IMR-90 (cell line): ENCODE data around the gene DMAC1. TPM values are rescaled to one million over a fixed set of nuclear protein-coding genes. Genes with fewer than 3 reads are reported as not detected.

Source experiments
- ATAC-seq: fragments of 200-7000 bp; cut with Tn5 transposase; 2 replicates; pipeline ENCODE4 v1.9.1; 2020; ENCODE audit warnings: low read depth, mild to moderate bottlenecking, moderate library complexity
- BruUV-seq: library from RNA; stranded (reverse); fragments of 400-500 nt; replicated peaks from 2 replicates; lab custom pipeline; 2021; lab: Mats Ljungman, UMichigan
- CTCF ChIA-PET: fragments of 300-600 bp; formaldehyde crosslinking; extraction: SDS; loops from one replicate; lab custom pipeline; 2021; ENCODE audit warnings: antibody characterized with exemption; lab: Yijun Ruan, JAX
- POLR2A ChIA-PET: fragments of 300-600 bp; sonication (Branson Sonifier 250); formaldehyde crosslinking; loops from one replicate; lab custom pipeline; 2022; ENCODE audit warnings: antibody characterized with exemption; ENCODE audit not compliant: unreplicated experiment; lab: Charles Lee
- DNase-seq: peaks from one replicate; pipeline ENCODE4 v3.0.0; 2013
- H2AFZ ChIP-seq: replicated peaks from 2 replicates; pipeline ENCODE3; 2013; ENCODE audit warnings: low read length, mild to moderate bottlenecking; ENCODE audit not compliant: poor library complexity
- H2AK5ac ChIP-seq: 2 replicates; pipeline ENCODE4 v1.6.1; 2013; ENCODE audit warnings: low read depth, low read length, inconsistent platforms
- H2AK9ac ChIP-seq: replicated peaks from 2 replicates; pipeline ENCODE3; 2013; ENCODE audit warnings: mild to moderate bottlenecking, low read depth, low read length, moderate library complexity; ENCODE audit not compliant: poor library complexity
- H2BK120ac ChIP-seq: 2 replicates; pipeline ENCODE4 v1.6.1; 2013; ENCODE audit warnings: low read depth, low read length, inconsistent platforms
- H2BK15ac ChIP-seq: 3 replicates; pipeline ENCODE4 v1.6.1; 2013; ENCODE audit warnings: low read depth, low read length, inconsistent platforms
- H2BK20ac ChIP-seq: 2 replicates; pipeline ENCODE4 v1.6.1; 2013; ENCODE audit warnings: low read depth, mild to moderate bottlenecking, inconsistent platforms, low read length, moderate library complexity
- H2BK5ac ChIP-seq: 2 replicates; pipeline ENCODE4 v1.6.1; 2013; ENCODE audit warnings: mild to moderate bottlenecking, low read depth, low read length, inconsistent platforms; ENCODE audit not compliant: poor library complexity, severe bottlenecking
- H3K14ac ChIP-seq: replicated peaks from 2 replicates; pipeline ENCODE4 v1.6.1; 2013; ENCODE audit warnings: low read depth, low read length, inconsistent platforms
- H3K18ac ChIP-seq: 2 replicates; pipeline ENCODE4 v1.6.1; 2013; ENCODE audit warnings: low read depth, low read length, control low read depth
- H3K23ac ChIP-seq: 2 replicates; pipeline ENCODE4 v1.6.1; 2013; ENCODE audit warnings: low read depth, low read length, inconsistent platforms
- H3K27ac ChIP-seq: 2 replicates; pipeline ENCODE4 v1.5.1; 2013; ENCODE audit warnings: mild to moderate bottlenecking, control low read depth, low read length; ENCODE audit not compliant: insufficient read depth
- H3K27me3 ChIP-seq: 2 replicates; pipeline ENCODE4 v1.6.1; 2013; ENCODE audit warnings: low read length; ENCODE audit not compliant: control insufficient read depth, insufficient read depth
- H3K36me3 ChIP-seq: 2 replicates; pipeline ENCODE4 v1.6.1; 2013; ENCODE audit warnings: low read length, mixed read lengths; ENCODE audit not compliant: control insufficient read depth, insufficient read depth
- H3K4ac ChIP-seq: 2 replicates; pipeline ENCODE4 v1.6.1; 2013; ENCODE audit warnings: low read depth, low read length, inconsistent platforms
- H3K4me1 ChIP-seq: 2 replicates; pipeline ENCODE4 v1.6.1; 2013; ENCODE audit warnings: low read length, mixed read lengths; ENCODE audit not compliant: control insufficient read depth, insufficient read depth
- H3K4me2 ChIP-seq: 2 replicates; pipeline ENCODE4 v1.6.1; 2013; ENCODE audit warnings: low read depth, mild to moderate bottlenecking, control low read depth, low read length, moderate library complexity
- H3K4me3 ChIP-seq: 2 replicates; pipeline ENCODE4 v1.5.1; 2013; ENCODE audit warnings: low read depth, mild to moderate bottlenecking, control low read depth, low read length, moderate library complexity; ENCODE audit not compliant: insufficient read depth
- H3K56ac ChIP-seq: 2 replicates; pipeline ENCODE4 v1.6.1; 2013; ENCODE audit warnings: low read length, inconsistent platforms; ENCODE audit not compliant: insufficient read depth; ENCODE audit errors: extremely low read depth
- H3K79me1 ChIP-seq, 2 experiments: 2 replicates each; pipeline ENCODE4 v1.6.1; 2013; ENCODE audit warnings: low read length in 2 of 2, inconsistent platforms in 1 of 2, low read depth in 1 of 2
- H3K9ac ChIP-seq: 2 replicates; pipeline ENCODE4 v1.6.1; 2013; ENCODE audit warnings: low read depth, low read length, control low read depth
- H3K9me1 ChIP-seq: 2 replicates; pipeline ENCODE4 v1.6.1; 2013; ENCODE audit warnings: low read length, inconsistent platforms; ENCODE audit not compliant: insufficient read depth
- H3K9me3 ChIP-seq: 2 replicates; pipeline ENCODE4 v1.6.1; 2013; ENCODE audit warnings: low read length; ENCODE audit not compliant: control insufficient read depth, insufficient read depth
- H4K20me1 ChIP-seq: 2 replicates; pipeline ENCODE4 v1.6.1; 2013; ENCODE audit warnings: low read length, inconsistent platforms; ENCODE audit not compliant: insufficient read depth
- H4K5ac ChIP-seq: 2 replicates; pipeline ENCODE4 v1.6.1; 2013; ENCODE audit warnings: mild to moderate bottlenecking, low read depth, low read length, control low read depth
- H4K8ac ChIP-seq, 2 experiments: 2 replicates each; pipeline ENCODE4 v1.6.1; 2013; ENCODE audit warnings: low read depth in 2 of 2, low read length in 2 of 2, control low read depth in 1 of 2, inconsistent platforms in 1 of 2
- H4K91ac ChIP-seq: 2 replicates; pipeline ENCODE4 v1.6.1; 2013; ENCODE audit warnings: low read depth, low read length, inconsistent platforms; ENCODE audit not compliant: insufficient read depth
- BHLHE40 ChIP-seq: fragments of 150-350 bp; IDR thresholded peaks from 2 replicates; pipeline ENCODE4 v1.6.1; 2016; ENCODE audit warnings: mild to moderate bottlenecking, low read depth, low read length
- CEBPB ChIP-seq: IDR thresholded peaks from 2 replicates; pipeline ENCODE4 v1.6.1; 2012; ENCODE audit warnings: low read depth, low read length, improper control_type of control experiment
- CHD1 ChIP-seq: IDR thresholded peaks from 2 replicates; pipeline ENCODE4 v1.6.1; 2012; ENCODE audit warnings: low read depth, low read length, improper control_type of control experiment
- FOS ChIP-seq: fragments of 150-350 bp; IDR thresholded peaks from 2 replicates; pipeline ENCODE4 v1.6.1; 2016; ENCODE audit warnings: low read depth, low read length
- MAFK ChIP-seq: IDR thresholded peaks from 2 replicates; pipeline ENCODE4 v1.6.1; 2012; ENCODE audit warnings: low read depth, low read length, improper control_type of control experiment
- MAZ ChIP-seq: IDR thresholded peaks from 2 replicates; pipeline ENCODE4 v1.6.1; 2012; ENCODE audit warnings: low read depth, mild to moderate bottlenecking, low read length, improper control_type of control experiment, moderate library complexity, borderline replicate concordance
- MXI1 ChIP-seq: IDR thresholded peaks from 2 replicates; pipeline ENCODE4 v1.6.1; 2012; ENCODE audit warnings: low read depth, mild to moderate bottlenecking, low read length, moderate library complexity, borderline replicate concordance
- POLR2A ChIP-seq: IDR thresholded peaks from 2 replicates; pipeline ENCODE4 v1.6.1; 2012; ENCODE audit warnings: mild to moderate bottlenecking, low read depth, low read length
- RAD21 ChIP-seq: IDR thresholded peaks from 2 replicates; pipeline ENCODE4 v1.6.1; 2012; ENCODE audit warnings: low read length, improper control_type of control experiment
- RCOR1 ChIP-seq: IDR thresholded peaks from 2 replicates; pipeline ENCODE4 v1.6.1; 2012; ENCODE audit warnings: mild to moderate bottlenecking, low read length, improper control_type of control experiment; ENCODE audit not compliant: insufficient replicate concordance
- RFX5 ChIP-seq: IDR thresholded peaks from 2 replicates; pipeline ENCODE4 v1.8.0; 2012; ENCODE audit warnings: low read depth, mild to moderate bottlenecking, low read length, moderate library complexity
- SMC3 ChIP-seq: fragments of 150-350 bp; IDR thresholded peaks from 2 replicates; pipeline ENCODE4 v1.6.1; 2016; ENCODE audit warnings: low read depth, mild to moderate bottlenecking, antibody characterized with exemption, low read length, moderate library complexity
- WGBS, 2 experiments: methylation state at CpG; one replicate each; pipeline versions ENCODE4 v1.1.5 to v1.1.7; 2013; ENCODE audit warnings: missing lambda C conversion rate in 2 of 2; ENCODE audit not compliant: insufficient read length in 1 of 2; ENCODE audit errors: extremely low coverage in 2 of 2; 5-methylcytosine and 5-hydroxymethylcytosine counted together
- dilution Hi-C: fragments of 300-500 bp; cut with HindIII; formaldehyde crosslinking; loops from one replicate; pipeline ENCODE4 v1.14.3; 2018; ENCODE audit warnings: low sequenced_read_pairs; ENCODE audit not compliant: unreplicated experiment
- in situ Hi-C: fragments of 300-500 bp; cut with MboI; formaldehyde crosslinking; loops from 3 replicates; pipeline ENCODE4 v1.14.3; 2019; ENCODE audit warnings: low sequenced_read_pairs, inconsistent platforms, mixed read lengths
- intact Hi-C: fragments of 100-400 bp; cut with micrococcal nuclease; formaldehyde crosslinking; loops from 2 replicates; pipeline ENCODE4 v1.10.0; 2022
- polyA plus RNA-seq, 3 experiments: library from polyadenylated mRNA; depleted of rRNA; stranded (reverse); fragments of >200 nt; gene quantifications; 2 replicates each; pipeline ENCODE4 v1.2.3, GENCODE V29; 2012; ENCODE audit warnings: low replicate concordance in 1 of 3
- total RNA-seq: library from RNA; depleted of rRNA; stranded (reverse); fragments of >200 nt; gene quantifications from 2 replicates; pipeline ENCODE4 v1.2.3, GENCODE V29; 2012
- TF ChIP-seq, protein P1 (sequence below): fragments of 150-350 bp; IDR thresholded peaks from 2 replicates; pipeline ENCODE4 v1.6.1; 2016; ENCODE audit warnings: low read depth, mild to moderate bottlenecking, low read length, moderate library complexity, borderline replicate concordance
- TF ChIP-seq, protein P2 (sequence below): fragments of 150-350 bp; IDR thresholded peaks from 2 replicates; pipeline ENCODE4 v1.6.1; 2017; ENCODE audit warnings: mild to moderate bottlenecking, antibody characterized with exemption, low read length, low read depth
- TF ChIP-seq, protein P3 (sequence below): conservative IDR thresholded peaks from 2 replicates; pipeline ENCODE4 v1.5.1; 2012; ENCODE audit warnings: mild to moderate bottlenecking, low read depth, low read length, improper control_type of control experiment

The DMAC1 gene
- total and polyA plus RNA-seq, 2 of the 4 experiments (the other 2 are of a cell fraction) = 8.1 to 14.5 TPM

DNA sequence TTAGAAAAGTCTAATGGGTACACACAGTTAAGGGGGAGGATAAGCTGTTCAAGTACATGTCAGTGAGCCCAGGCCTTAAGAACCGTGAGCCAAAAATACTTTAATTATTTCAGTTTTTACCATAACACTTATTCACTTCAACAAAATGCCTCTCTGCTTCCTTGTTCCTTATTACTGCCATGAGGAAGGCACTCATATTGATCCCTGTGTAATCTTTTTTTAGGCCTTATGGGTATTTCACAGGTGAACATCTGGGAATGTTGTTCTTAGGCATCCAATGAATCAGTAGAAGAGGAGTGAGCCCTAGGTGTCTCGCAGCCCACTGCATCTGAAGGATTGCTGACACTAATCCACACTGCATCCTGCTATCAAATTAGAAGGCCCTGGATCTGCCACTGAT lies 13.5 kb upstream of the DMAC1 start:
- no peak overlapping the region for H3K56ac ChIP-seq
- ChIA-PET CTCF (interaction anchor here (0.6 kb wide), 1 partner anchor 453 kb away, joined by 3 read pairs; no protein-coding TSS in a partner anchor), POLR2A (no interaction called here)
- intact Hi-C loops = no loop called here
- no peaks in the 10 kb centered on the region for H3K27me3 ChIP-seq
- no peak overlapping the region for H4K5ac ChIP-seq
- no peak for ATAC-seq
- no peak overlapping the region for H2BK120ac ChIP-seq
- no peaks in the 10 kb centered on the region for H3K4me1 ChIP-seq
- no peak overlapping the region for H3K18ac ChIP-seq
- no peak for TF ChIP-seq MAFK
- TF ChIP-seq, protein P1, sequence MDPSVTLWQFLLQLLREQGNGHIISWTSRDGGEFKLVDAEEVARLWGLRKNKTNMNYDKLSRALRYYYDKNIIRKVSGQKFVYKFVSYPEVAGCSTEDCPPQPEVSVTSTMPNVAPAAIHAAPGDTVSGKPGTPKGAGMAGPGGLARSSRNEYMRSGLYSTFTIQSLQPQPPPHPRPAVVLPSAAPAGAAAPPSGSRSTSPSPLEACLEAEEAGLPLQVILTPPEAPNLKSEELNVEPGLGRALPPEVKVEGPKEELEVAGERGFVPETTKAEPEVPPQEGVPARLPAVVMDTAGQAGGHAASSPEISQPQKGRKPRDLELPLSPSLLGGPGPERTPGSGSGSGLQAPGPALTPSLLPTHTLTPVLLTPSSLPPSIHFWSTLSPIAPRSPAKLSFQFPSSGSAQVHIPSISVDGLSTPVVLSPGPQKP = no peak
- TF ChIP-seq CHD1 = no peak
- no peak for TF ChIP-seq SMC3
- no peak for TF ChIP-seq FOS
- no peak for TF ChIP-seq MXI1
- TF ChIP-seq, protein P2, sequence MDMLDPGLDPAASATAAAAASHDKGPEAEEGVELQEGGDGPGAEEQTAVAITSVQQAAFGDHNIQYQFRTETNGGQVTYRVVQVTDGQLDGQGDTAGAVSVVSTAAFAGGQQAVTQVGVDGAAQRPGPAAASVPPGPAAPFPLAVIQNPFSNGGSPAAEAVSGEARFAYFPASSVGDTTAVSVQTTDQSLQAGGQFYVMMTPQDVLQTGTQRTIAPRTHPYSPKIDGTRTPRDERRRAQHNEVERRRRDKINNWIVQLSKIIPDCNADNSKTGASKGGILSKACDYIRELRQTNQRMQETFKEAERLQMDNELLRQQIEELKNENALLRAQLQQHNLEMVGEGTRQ = no peak
- no peak for TF ChIP-seq CEBPB
- TF ChIP-seq RFX5 = no peak
- no peak for TF ChIP-seq POLR2A
- TF ChIP-seq MAZ = no peak
- no peak for TF ChIP-seq RCOR1
- no peak for TF ChIP-seq RAD21
- TF ChIP-seq, protein P3, sequence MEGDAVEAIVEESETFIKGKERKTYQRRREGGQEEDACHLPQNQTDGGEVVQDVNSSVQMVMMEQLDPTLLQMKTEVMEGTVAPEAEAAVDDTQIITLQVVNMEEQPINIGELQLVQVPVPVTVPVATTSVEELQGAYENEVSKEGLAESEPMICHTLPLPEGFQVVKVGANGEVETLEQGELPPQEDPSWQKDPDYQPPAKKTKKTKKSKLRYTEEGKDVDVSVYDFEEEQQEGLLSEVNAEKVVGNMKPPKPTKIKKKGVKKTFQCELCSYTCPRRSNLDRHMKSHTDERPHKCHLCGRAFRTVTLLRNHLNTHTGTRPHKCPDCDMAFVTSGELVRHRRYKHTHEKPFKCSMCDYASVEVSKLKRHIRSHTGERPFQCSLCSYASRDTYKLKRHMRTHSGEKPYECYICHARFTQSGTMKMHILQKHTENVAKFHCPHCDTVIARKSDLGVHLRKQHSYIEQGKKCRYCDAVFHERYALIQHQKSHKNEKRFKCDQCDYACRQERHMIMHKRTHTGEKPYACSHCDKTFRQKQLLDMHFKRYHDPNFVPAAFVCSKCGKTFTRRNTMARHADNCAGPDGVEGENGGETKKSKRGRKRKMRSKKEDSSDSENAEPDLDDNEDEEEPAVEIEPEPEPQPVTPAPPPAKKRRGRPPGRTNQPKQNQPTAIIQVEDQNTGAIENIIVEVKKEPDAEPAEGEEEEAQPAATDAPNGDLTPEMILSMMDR = no peak
- TF ChIP-seq BHLHE40 = no peak
- WGBS, 2 experiments = no CpG with 5 or more reads among the region's 2 CpGs
- no peak overlapping the region for H2AFZ ChIP-seq
- no peak overlapping the region for H3K9ac ChIP-seq
- no peak overlapping the region for H3K4me2 ChIP-seq
- no TSS peak for BruUV-seq
- H4K91ac ChIP-seq = no peak overlapping the region
- dilution Hi-C loops = no loop called here
- H2AK9ac ChIP-seq = no peak overlapping the region
- DNase-seq = no peak
- in situ Hi-C loops = no loop called here
- H2BK5ac ChIP-seq = no peak overlapping the region
- H4K8ac ChIP-seq = no peak overlapping the region
- no peaks in the 10 kb centered on the region for H3K9me3 ChIP-seq
- H2BK20ac ChIP-seq = no peak overlapping the region
- H3K14ac ChIP-seq = no peak overlapping the region
- H3K4me3 ChIP-seq = no peak overlapping the region
- H3K23ac ChIP-seq = no peak overlapping the region
- H2AK5ac ChIP-seq = no peak overlapping the region
- H3K4ac ChIP-seq = no peak overlapping the region
- H3K79me1 ChIP-seq = no peaks in the 10 kb centered on the region
- no peak overlapping the region for H3K27ac ChIP-seq
- no peaks in the 10 kb centered on the region for H3K9me1 ChIP-seq
- H3K36me3 ChIP-seq = no peaks in the 10 kb centered on the region
- H2BK15ac ChIP-seq = no peak overlapping the region
- H4K20me1 ChIP-seq = no peaks in the 10 kb centered on the region
